NOMO-1 treated with dmso at 0.1 percent for 144 hours (cell line): Measurements from ENCODE around the gene KLC1.

ENCODE experiments used
- DNase-seq: peaks from one replicate; lab custom pipeline; 2025; ENCODE audit not compliant: unreplicated experiment; lab: John Stamatoyannopoulos, UW

Gene KLC1

DNA sequence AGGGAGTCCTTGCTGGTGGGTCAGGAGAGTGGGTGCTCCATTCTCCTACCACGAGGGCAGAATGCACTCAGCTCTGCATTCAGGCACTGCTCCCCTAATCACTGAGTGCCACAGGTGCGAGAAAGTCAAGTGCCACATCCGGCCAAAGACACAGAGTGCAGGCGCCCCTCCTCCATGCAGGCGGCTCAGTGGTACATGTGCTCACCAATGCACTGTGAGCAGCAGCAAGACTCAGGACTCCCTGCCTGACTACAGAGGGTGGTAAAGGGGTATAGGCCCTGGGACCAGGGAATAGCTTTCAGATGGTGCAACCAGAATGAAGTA lies 119.5 kb downstream of the KLC1 start:
- no peak for DNase-seq

DNA sequence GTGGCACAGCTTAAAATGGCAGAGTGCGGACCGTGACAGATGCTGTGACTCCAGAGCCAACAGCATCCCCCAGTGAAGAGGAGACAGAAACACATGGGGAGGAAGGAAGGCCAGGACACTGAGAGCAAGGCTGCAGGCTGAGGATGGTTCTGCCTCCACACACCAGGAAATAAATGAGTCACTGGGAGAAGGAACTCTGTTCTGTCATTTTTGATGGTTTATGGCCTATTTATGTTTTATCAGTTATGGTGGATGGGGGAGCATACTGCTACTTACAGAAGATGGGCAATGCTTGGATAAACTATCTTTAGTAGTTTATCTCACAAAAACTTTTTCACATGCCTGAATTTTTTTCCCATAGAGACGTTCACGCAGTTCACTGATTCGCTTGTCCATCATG lies 120.4 kb downstream of the KLC1 start:
- no peak for DNase-seq

DNA sequence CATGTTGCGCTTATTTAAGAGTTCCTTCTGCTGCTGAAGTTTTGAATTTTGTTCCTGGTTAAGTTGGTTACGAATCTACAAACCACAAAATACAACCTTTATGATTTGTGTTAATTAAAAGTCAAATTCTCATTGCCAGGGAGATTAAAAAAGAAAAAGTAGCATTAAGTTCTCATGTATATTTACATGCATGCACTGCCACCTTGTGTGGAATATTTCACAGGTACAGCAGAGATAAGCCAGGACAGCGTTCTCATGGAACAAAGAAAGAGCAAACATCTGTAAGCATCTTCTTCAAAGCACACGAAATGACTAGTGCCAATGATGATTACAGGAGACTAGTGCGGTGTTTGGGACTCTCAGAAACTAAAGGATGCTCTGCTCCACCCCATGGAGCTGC lies 120.8 kb downstream of the KLC1 start:
- DNase-seq: no peak
